Central memory CD8-positive, alpha-beta T cell (primary cell): ENCODE measurements around the gene NLGN1.

Experiments used
- ATAC-seq: fragments of 150-1000 bp; cut with Tn5 transposase; replicated peaks from 2 replicates; pipeline ENCODE4 v1.10.0; 2022; ENCODE audit warnings: mild to moderate bottlenecking, moderate FRiP score, moderate number of reproducible peaks; ENCODE audit not compliant: poor library complexity, severe bottlenecking; ENCODE audit errors: extremely low read depth
- DNase-seq, 2 donors: peaks; one replicate each; pipeline ENCODE4 v3.0.0; 2021; ENCODE audit warnings: low spot score in 2 of 2
- H3K27ac Mint-ChIP-seq: one replicate; pipeline ENCODE4 v1.8.0; 2022; ENCODE audit warnings: low read depth, mild to moderate bottlenecking, moderate library complexity, mixed read lengths
- H3K27me3 Mint-ChIP-seq: one replicate; pipeline ENCODE4 v1.8.0; 2022; ENCODE audit warnings: mixed read lengths
- H3K36me3 Mint-ChIP-seq: one replicate; pipeline ENCODE4 v1.8.0; 2022; ENCODE audit warnings: mild to moderate bottlenecking, moderate library complexity, mixed read lengths; ENCODE audit not compliant: insufficient read depth
- H3K4me1 Mint-ChIP-seq: one replicate; pipeline ENCODE4 v1.8.0; 2022; ENCODE audit warnings: mixed read lengths
- H3K4me3 Mint-ChIP-seq: one replicate; pipeline ENCODE4 v1.8.0; 2022; ENCODE audit warnings: mild to moderate bottlenecking, moderate library complexity, mixed read lengths
- H3K9me3 Mint-ChIP-seq: one replicate; pipeline ENCODE4 v1.8.0; 2022; ENCODE audit warnings: mixed read lengths

NLGN1 gene

DNA sequence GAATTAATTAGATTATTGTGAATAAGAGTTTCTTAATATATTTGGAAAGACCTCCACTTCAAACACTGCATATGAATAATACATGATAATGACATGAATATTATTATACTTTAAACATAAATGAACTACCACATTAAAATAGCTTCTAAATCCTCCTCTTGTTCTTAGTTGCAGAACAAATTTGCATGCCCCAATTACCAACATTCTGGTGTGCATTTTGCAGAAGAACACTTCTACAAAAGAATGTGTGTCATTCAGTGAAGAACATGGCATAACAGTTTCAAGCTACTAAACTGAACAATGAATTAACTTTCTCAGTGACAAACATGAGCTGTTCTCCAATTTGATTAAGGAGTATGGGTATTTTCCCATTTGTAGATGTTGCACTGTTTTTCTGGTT lies 750.3 kb downstream of the NLGN1 start:
- Mint-ChIP-seq H3K4me1 (no peaks in the 10 kb centered on the region), H3K27ac (no peak overlapping the region), H3K27me3 (no peaks in the 10 kb centered on the region), H3K36me3 (no peaks in the 10 kb centered on the region), H3K9me3 (peaks cover 15% of the 10 kb centered on the region), H3K4me3 (no peak overlapping the region)
- ATAC-seq (no peak), DNase-seq (no peak)

DNA sequence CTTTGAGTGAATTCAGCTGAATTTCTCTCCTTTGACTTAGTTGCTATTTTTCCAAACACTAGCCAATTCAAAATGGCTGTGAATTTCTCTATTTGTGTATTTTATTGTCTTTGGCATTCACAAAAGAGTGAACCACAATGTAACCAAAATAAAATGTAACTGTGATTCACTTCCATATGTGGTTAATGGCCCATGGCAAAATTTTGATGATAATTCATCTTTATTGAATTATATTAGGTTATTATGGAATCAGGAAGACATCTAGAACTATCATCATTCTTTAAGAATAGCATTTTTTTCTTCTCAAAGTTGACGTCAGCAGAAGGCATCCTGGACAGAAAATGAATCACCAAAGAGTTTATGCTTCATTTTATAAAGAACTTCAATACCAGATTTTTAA lies 756.3 kb downstream of the NLGN1 start:
- H3K36me3 Mint-ChIP-seq: no peaks in the 10 kb centered on the region
- H3K9me3 Mint-ChIP-seq: peaks cover 11% of the 10 kb centered on the region
- no peaks in the 10 kb centered on the region for H3K4me1 Mint-ChIP-seq
- no peak for ATAC-seq
- H3K27me3 Mint-ChIP-seq: no peaks in the 10 kb centered on the region
- no peak overlapping the region for H3K27ac Mint-ChIP-seq
- no peak overlapping the region for H3K4me3 Mint-ChIP-seq
- no peak for DNase-seq

DNA sequence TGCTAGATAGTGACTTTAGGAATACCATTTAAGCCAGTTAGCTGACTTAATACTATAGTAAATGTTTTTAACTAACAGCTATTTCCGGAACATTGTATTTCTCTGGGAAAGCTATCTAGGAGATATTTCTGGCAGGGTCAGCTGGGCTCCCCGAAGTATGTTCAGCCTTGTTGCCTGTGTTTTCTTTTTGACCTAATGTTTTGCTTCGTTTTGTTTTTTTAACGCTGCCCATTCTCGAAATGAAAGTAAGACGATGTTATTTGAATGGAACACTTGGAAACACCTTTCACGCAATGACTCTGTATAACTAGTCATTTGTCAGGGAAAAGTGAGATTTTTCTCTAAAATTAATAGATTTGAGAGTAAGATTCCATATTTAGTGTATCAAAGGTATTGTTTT lies 758.7 kb downstream of the NLGN1 start:
- H3K4me3 Mint-ChIP-seq: no peak overlapping the region
- ATAC-seq: no peak
- no peaks in the 10 kb centered on the region for H3K27me3 Mint-ChIP-seq
- DNase-seq: no peak
- no peaks in the 10 kb centered on the region for H3K4me1 Mint-ChIP-seq
- no peak overlapping the region for H3K27ac Mint-ChIP-seq
- H3K36me3 Mint-ChIP-seq: no peaks in the 10 kb centered on the region
- peaks cover 5% of the 10 kb centered on the region for H3K9me3 Mint-ChIP-seq

DNA sequence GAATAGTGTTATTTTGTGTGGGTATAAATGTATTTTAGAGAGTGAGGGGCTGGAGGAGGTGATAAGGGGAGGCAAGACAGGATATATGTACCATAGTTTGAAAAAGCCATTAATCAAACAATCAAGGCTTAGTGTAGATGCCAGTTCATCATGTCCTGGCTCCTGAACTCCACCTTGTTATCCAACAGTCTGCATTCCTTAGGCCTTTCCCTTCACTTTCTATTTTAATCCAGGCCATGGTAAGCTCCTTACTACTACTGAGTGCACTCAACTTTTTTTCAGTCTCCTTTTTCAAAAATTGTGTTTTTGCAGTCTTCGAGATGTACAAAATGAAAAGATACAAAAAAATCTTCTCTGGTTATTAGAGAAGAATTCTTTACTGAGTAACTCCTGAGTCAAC lies 761.1 kb downstream of the NLGN1 start:
- no peak for DNase-seq
- H3K27ac Mint-ChIP-seq: no peak overlapping the region
- H3K4me1 Mint-ChIP-seq: no peaks in the 10 kb centered on the region
- no peaks in the 10 kb centered on the region for H3K27me3 Mint-ChIP-seq
- no peak for ATAC-seq
- H3K9me3 Mint-ChIP-seq: no peaks in the 10 kb centered on the region
- no peak overlapping the region for H3K4me3 Mint-ChIP-seq
- H3K36me3 Mint-ChIP-seq: no peaks in the 10 kb centered on the region

DNA sequence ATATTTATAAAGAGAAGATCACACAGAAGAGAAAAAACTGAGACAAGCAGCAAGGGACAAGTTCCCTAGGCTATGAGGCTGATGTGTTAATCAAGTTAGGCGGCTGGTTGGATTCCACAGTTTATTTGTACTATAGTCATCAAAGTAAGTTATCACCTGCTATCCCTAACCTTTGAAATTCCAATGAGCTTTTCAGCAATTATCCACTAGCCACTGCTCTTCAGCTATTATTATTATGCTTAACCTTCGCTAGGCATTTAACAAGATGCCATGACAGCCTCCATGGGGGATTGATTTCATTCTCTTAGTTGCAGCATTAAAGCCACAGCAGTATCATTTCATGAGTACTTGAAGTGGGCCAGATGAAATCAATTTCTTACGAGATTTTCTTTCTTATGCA lies 762.1 kb downstream of the NLGN1 start:
- no peaks in the 10 kb centered on the region for H3K36me3 Mint-ChIP-seq
- peaks cover 8% of the 10 kb centered on the region for H3K9me3 Mint-ChIP-seq
- no peak overlapping the region for H3K27ac Mint-ChIP-seq
- no peaks in the 10 kb centered on the region for H3K4me1 Mint-ChIP-seq
- no peak for ATAC-seq
- no peak overlapping the region for H3K4me3 Mint-ChIP-seq
- H3K27me3 Mint-ChIP-seq: no peaks in the 10 kb centered on the region
- DNase-seq: no peak

DNA sequence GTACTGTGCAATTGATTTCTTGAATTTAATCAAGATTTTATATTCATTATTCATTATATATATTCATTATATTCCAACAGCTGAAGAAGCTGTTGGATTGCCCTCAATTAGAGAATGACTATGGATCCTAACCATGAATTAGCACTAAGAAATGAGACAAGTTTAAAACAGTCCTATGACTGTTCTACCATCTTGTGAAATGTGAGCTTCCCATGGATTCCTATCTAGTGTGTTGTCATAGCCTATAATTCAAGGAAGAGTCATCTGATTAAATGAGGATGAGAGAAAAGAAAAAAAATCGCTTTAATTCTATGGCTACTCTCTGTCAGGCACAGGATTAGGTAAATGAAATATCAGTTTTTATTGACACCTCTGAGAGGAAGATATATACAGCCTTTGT lies 765.0 kb downstream of the NLGN1 start:
- DNase-seq: no peak
- H3K27ac Mint-ChIP-seq: no peak overlapping the region
- H3K4me1 Mint-ChIP-seq: no peaks in the 10 kb centered on the region
- no peak for ATAC-seq
- no peak overlapping the region for H3K4me3 Mint-ChIP-seq
- H3K9me3 Mint-ChIP-seq: peaks cover 33% of the 10 kb centered on the region
- H3K27me3 Mint-ChIP-seq: no peaks in the 10 kb centered on the region
- H3K36me3 Mint-ChIP-seq: no peaks in the 10 kb centered on the region

DNA sequence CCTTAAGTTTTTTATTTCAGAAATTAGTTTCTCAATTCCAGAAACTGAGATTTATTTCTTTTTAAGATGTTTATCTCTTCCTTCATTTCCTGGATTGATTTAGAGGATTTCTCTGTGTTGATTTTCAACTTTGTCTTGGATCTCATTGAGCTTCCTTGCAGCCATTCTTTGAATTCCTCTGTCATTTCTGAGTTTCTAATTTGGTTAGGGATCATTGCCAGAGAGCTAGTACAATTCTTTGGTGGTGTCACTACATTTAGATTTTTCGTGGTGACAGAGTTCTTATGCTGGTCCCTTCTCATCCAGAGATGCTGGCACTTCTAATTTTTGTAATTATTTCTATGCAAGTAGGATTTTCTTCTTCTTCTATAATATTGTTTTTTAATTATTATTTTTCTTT lies 770.5 kb downstream of the NLGN1 start:
- DNase-seq (no peak), ATAC-seq (no peak)
- Mint-ChIP-seq H3K4me1 (no peaks in the 10 kb centered on the region), H3K36me3 (no peaks in the 10 kb centered on the region), H3K4me3 (no peak overlapping the region), H3K27ac (no peak overlapping the region), H3K27me3 (no peaks in the 10 kb centered on the region), H3K9me3 (peaks cover 46% of the 10 kb centered on the region)

DNA sequence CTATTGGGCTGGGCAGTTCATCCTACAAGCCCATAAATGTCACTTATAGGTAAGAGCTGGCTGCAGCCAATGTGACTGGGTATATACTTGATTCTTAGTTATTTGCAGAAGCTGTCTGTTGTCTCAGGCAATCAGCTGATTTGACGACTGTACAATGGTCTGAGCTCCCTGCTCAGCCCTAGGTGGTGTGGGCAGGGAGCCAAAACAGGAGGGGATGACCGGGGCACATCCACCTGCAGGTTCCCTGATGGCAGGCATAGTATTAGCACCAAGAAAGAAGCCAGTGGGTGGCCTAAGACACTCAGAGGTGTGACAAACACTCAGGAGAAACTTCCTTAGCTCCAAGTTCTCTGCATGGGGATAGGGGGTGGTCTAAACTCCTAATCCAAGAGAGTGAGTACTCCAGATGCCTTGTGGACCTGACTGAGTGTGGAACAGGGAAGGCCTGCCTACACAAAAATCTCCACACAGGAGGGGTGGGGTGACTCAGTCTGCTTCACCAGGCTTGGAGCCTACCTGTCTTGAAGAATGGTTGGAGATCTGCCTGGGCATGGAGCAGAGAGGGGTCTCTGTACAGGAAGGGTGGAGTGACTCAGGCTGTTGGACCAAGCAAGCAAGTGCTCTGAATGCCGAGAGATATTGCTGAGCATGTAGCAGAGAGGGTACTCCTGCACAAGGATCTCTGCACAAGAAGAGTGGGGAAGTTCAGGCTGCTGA lies 771.2 kb downstream of the NLGN1 start:
- no peak overlapping the region for H3K27ac Mint-ChIP-seq
- no peak overlapping the region for H3K4me3 Mint-ChIP-seq
- no peaks in the 10 kb centered on the region for H3K36me3 Mint-ChIP-seq
- no peak for DNase-seq
- ATAC-seq: no peak
- H3K27me3 Mint-ChIP-seq: no peaks in the 10 kb centered on the region
- H3K9me3 Mint-ChIP-seq: peaks cover 46% of the 10 kb centered on the region
- H3K4me1 Mint-ChIP-seq: no peaks in the 10 kb centered on the region

DNA sequence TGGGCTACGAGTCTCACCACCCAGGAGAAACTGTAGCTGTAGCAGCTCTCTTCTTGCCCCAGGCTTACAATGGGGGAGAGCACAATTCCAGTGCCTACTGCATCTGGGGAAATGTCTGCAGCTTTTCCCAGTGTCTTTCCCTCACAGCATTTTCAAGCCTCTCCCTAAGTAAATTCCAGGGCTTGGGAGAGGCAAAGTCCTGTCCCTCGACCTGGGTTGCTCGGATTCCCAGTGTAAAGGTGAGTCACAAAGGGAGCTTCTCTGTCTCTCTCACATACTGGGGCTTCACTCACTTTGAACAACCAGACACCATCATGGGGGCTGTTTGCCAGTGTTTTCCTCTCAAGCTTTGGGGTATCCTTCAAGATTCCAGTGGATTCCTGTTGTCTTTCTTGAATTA lies 772.2 kb downstream of the NLGN1 start:
- no peaks in the 10 kb centered on the region for H3K36me3 Mint-ChIP-seq

DNA sequence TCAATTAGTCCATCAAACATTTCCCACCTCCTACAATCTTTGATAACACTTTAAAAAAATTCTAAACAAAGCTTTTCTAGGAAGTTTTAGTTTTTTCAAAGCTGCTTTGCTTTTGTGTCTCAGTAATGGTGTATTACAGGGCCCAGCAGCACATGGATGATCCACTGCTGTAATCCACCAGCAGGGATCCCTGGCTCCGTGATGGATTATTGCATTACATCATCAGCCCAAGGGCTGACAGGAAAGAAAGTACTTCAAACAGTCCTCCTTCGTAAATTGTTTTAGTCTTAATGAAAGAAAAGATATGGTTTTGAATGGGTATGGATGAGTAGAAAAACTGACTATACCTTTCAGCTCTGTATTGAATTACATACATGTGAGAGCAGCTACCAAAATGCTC lies 772.7 kb downstream of the NLGN1 start:
- no peaks in the 10 kb centered on the region for H3K27me3 Mint-ChIP-seq
- no peak for DNase-seq
- no peaks in the 10 kb centered on the region for H3K4me1 Mint-ChIP-seq
- no peak overlapping the region for H3K27ac Mint-ChIP-seq
- ATAC-seq: no peak
- no peaks in the 10 kb centered on the region for H3K36me3 Mint-ChIP-seq
- peaks cover 37% of the 10 kb centered on the region for H3K9me3 Mint-ChIP-seq
- no peak overlapping the region for H3K4me3 Mint-ChIP-seq

More for the DNA sequence above, 772.2 kb downstream of the NLGN1 start:
- Mint-ChIP-seq H3K4me3 (no peak overlapping the region), H3K4me1 (no peaks in the 10 kb centered on the region), H3K9me3 (peaks cover 42% of the 10 kb centered on the region), H3K27ac (no peak overlapping the region), H3K27me3 (no peaks in the 10 kb centered on the region)
- DNase-seq (no peak), ATAC-seq (no peak)

DNA sequence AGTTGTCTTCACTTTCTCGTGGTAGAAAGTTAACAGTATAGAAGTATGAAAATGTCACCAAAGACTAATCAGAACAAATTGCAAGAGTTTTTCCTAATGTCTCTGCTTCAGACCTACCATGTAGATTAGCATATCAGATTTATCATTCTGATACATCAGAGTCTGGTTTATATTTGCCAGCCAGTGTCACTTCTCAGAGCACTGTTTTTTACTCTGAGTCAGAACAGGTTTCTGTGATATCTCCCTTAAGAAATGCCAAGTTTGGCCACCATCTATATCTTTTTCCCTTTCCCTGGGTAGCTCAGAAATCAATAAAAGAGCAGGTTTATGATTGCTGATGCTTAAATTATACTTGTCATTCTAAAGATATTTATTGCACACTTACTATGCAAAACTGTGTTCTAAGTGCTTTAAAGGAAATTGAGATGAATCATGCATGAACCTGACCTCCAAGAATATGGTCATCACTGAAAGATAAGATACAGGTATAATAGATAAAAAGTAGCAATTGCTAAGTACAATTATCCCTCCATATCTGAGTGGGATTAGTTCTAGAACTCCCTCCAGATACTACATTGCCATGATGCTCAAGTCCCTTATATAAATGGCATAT lies 788.9 kb downstream of the NLGN1 start:
- Mint-ChIP-seq H3K27ac (no peak overlapping the region), H3K4me1 (no peaks in the 10 kb centered on the region), H3K36me3 (no peaks in the 10 kb centered on the region), H3K9me3 (peaks cover 5% of the 10 kb centered on the region), H3K27me3 (no peaks in the 10 kb centered on the region), H3K4me3 (no peak overlapping the region)
- ATAC-seq: no peak
- DNase-seq: no peak

DNA sequence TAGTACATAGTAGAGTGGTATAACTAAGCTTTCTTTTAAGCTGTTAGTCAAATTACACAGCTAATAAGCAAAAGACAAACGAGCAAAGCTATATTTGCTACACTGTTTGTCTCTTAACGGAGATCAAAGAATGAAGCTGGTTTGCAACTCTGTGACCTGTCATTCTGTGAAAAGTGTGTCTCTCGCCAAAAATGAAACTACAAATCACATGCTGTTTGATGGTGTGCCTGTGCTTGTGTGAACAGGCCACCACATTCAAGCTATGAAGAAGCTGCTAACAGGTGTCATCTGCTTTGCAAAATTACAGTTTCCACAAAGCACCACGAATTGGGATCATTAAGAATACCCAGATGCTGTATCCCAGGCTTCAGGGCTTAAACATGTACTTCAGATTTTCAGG lies 793.8 kb downstream of the NLGN1 start:
- H3K27me3 Mint-ChIP-seq: no peaks in the 10 kb centered on the region
- no peaks in the 10 kb centered on the region for H3K36me3 Mint-ChIP-seq
- DNase-seq (no peak), ATAC-seq (no peak)
- no peak overlapping the region for H3K4me3 Mint-ChIP-seq
- H3K27ac Mint-ChIP-seq: no peak overlapping the region
- H3K4me1 Mint-ChIP-seq: no peaks in the 10 kb centered on the region
- peaks cover 5% of the 10 kb centered on the region for H3K9me3 Mint-ChIP-seq

DNA sequence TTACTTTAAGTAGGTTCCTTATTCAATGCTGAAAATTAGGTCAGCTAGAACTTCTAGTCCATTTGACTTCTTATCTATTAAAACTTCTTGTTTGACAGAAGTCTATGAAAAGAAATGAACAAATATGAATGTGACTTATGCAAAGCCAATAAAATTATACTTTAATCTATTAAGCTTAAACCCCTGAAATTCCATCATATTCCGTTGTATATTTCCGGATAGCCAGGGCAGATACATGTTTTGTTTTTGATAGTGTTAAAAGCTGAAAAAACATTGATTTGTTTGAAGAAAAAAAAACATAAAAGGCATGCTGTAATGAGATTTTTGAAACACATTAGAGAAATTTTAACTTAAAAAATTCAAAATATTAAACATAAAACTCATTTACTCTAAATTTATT lies 794.4 kb downstream of the NLGN1 start:
- H3K4me3 Mint-ChIP-seq: no peak overlapping the region
- peaks cover 5% of the 10 kb centered on the region for H3K9me3 Mint-ChIP-seq
- DNase-seq (no peak), ATAC-seq (no peak)
- no peaks in the 10 kb centered on the region for H3K36me3 Mint-ChIP-seq
- H3K27ac Mint-ChIP-seq: no peak overlapping the region
- no peaks in the 10 kb centered on the region for H3K27me3 Mint-ChIP-seq
- no peaks in the 10 kb centered on the region for H3K4me1 Mint-ChIP-seq
